Nucleus accumbens (tissue), 56 donors: ENCODE data around the gene BANF1.

Experiments used
- DNase-seq, 56 donors: peaks; one replicate each; lab custom pipeline; 2025; lab: John Stamatoyannopoulos, UW

BANF1 gene

DNA sequence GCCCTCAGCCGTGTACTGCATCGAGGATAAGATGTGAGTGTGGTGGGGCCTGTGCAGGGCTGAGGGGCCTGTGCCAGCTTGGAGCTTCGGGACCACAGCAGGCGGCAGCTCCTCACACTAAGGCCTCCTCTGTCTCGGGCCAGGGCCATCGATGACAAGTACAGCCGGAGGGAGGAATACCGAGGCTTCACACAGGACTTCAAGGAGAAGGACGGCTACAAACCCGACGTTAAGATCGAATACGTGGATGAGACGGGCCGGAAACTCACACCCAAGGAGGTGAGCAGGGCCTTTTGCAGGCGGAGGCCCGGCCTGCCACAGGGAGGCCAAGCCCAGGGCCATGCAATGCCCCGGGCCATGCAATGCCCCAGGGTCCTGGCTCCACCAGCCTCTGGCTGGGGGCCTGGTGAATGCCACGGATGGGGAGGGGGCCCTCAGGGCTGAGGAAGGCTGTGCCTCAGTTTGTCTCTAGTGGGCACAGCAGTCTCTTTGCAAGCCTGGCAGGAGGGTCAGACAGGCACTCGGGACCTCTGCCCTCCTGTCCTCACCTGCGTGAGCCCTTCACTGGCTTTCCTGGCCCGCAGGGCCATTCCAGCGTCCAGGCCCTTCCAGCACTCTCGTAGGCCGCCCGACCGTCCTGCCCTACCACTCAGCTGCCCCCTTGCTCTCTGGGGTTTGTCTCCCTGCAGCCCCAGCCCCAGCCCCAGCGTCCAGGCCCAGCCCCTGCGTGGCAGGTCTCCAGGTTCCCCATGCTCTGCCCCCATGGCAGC lies 24.5 kb upstream of the BANF1 start:
- DNase-seq: no peak

DNA sequence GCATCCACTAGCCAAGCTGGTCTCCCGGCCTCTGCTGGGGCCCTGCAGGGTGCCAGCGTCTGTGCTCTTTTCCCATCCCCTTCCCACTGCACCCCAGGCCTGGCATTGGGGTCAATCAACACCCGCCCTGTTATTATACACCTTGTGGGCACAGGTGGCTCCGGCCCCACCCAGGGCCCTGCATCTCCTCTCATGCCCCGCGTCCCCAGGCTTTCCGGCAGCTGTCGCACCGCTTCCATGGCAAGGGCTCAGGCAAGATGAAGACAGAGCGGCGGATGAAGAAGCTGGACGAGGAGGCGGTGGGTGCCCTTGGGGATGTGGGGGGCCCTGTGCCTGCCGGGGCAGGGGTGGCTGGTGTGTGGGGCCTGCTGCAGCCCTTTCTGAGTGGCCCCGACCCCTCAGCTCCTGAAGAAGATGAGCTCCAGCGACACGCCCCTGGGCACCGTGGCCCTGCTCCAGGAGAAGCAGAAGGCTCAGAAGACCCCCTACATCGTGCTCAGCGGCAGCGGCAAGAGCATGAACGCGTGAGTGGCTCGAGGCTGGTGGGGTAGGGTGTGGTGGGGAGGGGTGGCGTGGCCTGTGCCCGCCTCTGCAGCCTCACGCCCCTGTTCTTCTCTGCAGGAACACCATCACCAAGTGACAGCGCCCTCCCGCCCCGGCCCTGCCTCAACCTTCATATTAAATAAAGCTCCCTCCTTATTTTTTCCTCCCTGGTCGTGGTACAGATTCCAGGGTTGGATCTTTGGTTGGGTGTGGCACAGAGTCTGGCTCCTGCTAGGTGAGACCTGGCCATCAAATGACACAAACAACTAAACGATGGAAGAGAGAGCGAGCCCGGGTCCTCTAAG lies 23.7 kb upstream of the BANF1 start:
- no peak for DNase-seq

DNA sequence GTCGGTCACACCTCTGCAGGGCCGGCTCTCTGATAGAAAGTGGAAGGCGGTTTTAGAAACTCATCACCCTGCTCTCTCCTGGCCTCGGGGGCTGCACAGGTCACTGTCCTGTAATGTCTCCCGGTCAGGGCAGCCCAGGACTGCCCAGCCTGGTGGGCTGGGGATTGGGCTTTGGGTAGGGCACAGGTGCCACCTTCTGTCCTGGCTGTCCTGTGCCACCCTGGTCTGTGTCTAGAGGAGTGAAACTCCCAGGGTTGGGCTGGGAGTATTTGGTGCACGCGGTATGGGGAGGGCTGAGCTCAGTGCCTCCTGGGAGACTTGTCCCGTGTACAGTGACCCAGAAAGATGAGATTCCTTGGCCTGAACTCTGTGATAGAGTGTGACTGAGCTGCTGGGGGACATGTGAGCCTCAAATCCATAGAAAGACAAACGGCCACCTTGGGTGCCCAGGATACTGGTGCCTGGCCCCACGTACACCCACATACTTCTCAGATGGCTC lies 23.0 kb upstream of the BANF1 start:
- no peak for DNase-seq

DNA sequence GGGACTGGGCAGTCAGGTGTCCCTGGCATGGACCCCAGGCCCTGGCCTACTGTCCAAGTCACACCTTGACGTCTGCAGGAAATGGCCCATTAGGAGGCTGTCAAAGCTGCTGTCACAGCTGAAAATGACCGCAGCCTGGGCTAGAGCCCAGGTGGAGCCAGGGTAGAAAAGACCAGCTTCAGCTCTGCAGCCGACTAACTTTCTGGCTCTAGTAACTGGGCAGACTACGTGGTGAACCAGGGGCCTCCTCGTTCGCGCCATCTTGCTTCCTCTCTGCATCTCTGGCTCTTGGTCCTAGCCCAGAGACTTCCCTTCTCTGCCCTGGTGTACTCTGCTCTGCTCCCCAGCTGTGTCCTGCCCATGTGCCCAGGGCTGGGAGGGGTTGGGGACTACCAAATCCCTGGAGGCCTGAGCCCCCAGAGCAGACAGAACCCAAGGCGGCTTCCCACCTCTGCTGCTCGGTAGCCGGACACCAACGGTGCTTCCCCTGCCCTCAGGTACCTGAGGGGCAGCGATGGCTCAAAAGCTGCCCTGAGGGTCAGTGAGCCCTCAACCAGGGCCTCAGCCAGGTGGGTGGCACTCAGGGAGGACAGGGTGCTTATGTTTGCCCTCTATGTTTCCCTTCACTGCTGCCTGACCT lies 21.1 kb upstream of the BANF1 start:
- DNase-seq: no peak

DNA sequence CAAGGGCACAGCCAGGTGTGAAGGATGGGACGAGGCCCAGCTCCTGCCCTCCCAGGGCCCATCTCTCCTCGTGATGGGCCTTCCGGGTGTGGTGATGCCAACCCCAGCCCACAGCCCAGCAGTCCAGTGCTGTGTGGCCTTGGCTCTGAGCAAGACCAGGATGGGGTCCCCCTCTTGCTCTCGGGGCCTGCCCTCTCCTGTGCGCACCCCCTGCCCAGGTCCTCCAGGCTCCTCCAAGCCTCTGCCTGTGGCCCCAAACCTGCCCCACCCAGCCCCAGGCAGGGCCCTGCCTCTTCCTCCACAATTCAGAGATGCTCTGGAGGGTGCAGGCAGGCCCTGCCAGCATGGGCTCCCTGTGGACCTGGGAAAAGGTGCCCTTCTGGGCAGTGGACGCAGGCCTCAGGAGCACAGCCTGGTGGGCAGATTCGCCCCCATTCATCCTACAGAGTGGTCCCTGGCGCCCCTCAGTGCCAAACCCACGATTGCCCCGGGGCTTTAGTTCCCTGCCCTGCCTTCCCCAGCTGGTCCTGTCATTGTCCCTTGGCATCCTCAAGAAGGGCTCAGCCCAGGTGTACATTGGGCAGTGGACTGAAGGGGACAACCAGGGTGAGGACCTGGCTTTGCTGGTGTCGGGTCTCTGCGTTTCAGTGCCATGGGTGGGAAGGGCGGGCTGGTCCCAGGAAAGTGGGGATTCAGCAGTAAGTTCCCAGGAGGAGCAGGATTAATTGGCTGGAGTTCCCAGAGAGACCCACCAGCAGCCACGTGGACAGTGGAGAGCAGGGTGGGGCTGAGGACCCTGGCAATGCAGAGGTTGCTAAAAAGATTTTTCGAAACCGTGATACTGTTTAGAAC lies 20.1 kb upstream of the BANF1 start:
- peak in 1 of 56 donors; percentile 9 for DNase-seq

DNA sequence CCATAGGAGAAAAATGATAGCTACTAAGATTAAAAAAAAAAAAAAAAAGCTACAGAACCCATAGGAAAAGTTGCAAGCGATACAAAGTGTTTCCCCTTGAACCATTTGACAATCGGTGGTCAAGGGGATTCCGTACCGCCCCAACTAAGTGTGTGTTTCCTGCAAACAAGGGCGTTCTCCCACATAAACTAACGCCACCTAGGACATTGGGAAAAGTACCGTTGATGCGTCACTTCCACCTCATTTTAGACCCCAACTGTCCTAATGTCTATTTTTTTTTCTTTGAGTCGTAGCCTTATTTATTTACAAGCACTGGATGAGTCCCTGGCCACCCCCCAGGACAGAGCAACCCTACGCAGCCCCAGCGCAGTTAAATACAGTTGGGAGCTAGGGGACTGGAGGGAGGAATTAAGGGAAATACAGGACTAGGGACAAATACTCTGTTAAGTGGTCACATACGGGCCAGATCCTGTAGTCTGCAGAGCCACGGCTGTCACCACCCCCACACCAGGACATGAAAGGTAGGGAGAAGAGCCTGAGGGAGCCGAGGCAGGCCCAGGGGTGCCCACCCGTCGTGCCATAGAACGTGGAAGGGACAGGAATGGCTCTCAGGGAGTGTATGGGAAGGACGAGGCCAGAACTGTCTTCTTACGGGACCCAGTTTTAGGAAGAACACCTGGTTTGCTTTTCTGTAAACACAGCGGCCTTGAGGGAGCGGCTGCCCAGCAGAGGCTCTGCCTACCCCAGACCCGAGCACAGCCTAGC lies 19.3 kb upstream of the BANF1 start:
- no peak for DNase-seq

DNA sequence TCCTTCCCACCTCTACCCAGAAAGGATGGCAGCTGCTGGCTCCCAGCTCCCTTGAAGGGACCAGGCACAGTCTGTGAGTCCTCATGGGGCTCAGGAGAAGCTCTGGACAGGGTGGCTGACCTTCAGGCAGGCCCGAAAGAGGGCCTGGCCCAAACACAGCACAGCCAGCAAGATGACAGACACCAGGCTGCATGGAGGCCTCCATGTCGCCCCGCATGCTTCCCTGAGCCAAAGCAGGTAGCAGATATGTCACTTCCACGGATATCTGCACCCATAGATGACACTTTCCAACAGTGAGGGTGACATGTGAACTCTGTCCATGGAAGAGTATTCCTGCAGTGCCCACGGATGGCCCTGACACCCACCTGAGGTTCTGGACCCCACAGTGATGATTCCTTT lies 18.7 kb upstream of the BANF1 start:
- DNase-seq: no peak

DNA sequence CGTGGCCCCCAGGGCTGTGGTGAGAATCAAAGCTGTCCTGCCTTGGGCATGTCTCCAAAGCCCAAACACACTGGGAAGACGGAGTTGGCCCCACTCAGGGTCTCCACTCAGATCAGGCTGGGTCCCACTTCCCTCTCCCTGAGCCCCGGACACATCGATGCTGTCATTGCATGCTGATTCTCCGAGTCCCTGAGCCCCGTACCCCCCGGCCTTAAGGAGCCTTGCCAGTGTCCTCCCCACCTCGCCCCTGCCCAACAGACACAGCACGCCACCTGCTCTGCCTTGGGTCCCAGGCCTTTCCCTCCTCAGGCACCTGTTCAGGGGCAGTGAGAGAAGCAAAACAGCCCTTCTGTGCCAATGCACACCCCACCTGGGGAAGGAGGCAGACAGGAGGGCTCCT lies 15.0 kb upstream of the BANF1 start:
- no peak for DNase-seq

DNA sequence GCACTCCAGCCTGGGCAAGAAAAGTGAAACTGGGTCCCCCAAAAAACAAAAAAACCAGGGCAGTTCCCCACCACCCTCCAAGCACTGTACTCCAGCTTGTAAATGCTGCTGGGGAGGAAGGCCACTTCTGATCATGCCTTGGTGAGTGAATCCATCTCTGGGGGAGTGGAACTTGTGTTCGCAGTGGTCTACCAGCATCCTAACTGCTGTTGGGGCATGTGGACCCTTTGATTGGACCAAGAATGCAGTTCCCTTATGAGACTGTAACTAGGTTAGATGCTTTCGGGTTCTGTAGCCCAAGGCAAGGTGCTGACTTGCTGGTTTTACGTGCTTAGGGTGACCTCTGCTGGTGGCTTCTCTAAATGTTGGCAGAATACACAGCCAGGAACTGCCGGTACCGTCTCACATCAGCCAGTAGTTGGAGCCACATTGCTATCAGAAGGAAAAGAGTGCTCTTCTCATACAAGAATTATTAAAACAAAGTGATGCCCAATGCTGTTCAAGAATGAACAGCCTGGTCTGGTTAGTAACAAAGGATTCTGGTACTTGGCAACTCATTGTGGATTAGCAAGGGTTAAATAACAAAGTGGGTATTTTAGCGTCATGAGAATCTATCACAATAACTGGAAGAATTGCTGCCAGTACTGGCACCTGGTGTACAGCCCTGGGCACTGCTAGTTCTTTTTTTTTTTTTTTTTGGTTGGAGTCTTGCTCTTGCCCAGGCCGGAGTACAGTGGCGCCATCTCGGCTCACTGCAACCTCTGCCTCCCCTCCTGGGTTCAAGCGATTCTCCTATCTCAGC lies 13.3 kb upstream of the BANF1 start:
- peak; percentile 16 to 95 (median 79) for DNase-seq

DNA sequence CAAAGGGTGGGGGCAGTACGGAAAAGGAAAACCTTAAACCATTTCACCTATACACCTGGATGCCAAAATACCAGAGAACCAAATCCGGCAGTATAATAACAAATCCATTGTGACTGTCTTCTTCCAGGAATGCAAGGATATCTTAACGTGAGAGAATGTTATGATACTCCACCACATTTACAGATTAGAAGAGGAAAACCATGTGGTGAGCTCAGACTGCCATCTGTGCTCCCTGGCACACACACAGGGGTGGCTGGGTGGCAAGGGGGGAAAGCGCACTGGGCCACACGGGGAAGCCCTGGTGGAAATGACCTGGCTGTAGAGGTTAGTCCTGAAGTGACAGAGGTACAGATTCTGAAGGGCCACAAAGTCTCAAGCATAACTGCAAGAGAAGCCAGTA lies 10.2 kb upstream of the BANF1 start:
- DNase-seq: no peak

DNA sequence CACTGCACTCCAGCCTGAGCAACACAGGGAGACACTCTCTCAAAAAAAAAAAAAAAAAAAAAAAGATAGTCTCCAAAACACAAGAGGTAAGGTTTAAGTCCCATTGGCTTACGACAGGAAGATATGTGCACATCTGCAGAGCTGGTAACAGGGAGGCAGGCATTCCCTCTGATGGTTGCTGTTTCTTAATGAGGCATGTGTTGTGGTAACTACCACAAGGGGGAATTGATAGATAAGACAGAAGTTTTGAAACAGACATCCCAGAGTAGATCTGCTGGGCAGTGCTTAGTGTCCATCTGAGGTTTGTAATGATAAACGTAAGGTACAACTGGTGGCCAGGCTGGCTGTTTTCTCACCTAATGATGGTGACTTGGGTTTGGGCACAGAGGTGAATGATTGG lies 5.0 kb upstream of the BANF1 start:
- no peak for DNase-seq

DNA sequence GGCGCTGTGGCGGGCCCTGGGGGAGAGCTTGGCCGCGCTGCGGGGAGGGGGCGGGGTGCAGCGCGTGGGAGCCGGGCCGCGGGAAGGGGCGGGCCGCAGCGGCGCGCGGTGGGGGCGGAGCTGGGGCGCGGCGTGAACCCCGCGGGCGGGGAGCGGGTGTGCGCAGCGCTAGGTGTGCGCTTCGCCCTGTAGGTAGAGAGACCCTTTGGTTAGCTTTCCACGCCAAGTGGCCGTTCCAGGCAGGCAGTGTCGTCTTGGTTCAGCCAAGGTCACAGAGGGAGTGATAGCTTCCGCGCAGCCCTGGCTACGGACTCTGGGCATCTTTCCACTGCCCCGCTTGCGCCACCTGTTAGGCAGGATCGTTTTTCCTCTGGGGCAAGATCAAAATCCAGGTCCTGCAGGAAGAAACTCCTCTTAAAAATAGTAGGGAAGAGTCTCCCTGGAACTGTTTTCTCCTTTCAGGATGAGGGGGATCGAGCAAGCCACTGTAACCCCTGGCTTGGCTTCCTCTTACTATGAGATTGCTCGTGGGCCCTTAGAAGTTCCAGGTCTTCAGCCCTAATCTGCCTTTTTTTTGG lies 434 bp downstream of the BANF1 start:
- DNase-seq: peak in 9 of 56 donors; percentile 52 to 80 (median 69)

DNA sequence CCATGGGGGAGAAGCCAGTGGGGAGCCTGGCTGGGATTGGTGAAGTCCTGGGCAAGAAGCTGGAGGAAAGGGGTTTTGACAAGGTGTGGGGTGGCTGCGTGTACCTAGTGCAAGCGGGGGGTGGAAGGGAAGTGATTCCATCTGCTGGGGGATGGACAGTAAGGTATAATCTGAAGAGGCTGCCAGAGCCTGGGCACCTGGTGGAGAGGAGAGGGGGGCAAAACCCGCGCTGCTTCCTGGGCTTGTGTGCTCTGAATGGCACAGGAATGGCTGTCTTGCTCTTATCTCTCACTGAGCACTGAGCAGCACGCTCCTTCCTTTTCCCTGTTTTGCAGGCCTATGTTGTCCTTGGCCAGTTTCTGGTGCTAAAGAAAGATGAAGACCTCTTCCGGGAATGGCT lies 988 bp downstream of the BANF1 start:
- DNase-seq: no peak

DNA sequence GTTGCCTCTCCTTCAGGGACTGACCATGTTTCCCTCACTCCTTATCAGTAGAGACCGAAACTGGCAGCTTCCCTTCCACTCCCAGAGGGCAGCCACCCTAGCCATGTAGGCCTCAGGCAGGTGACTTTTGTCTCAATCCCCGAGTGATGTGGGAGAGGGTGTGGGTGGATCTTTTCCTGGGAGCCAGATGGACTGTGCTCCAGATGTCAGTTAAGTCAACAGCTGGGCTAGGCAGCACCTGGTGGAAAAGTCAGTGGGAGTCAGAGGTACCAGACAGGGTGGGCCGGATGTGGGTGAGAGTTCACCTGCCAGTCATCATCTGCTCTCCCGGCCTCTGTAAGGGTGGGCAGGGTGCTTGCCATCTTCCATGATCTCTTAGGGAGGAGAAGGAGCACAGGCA lies 1.9 kb downstream of the BANF1 start:
- DNase-seq: no peak

DNA sequence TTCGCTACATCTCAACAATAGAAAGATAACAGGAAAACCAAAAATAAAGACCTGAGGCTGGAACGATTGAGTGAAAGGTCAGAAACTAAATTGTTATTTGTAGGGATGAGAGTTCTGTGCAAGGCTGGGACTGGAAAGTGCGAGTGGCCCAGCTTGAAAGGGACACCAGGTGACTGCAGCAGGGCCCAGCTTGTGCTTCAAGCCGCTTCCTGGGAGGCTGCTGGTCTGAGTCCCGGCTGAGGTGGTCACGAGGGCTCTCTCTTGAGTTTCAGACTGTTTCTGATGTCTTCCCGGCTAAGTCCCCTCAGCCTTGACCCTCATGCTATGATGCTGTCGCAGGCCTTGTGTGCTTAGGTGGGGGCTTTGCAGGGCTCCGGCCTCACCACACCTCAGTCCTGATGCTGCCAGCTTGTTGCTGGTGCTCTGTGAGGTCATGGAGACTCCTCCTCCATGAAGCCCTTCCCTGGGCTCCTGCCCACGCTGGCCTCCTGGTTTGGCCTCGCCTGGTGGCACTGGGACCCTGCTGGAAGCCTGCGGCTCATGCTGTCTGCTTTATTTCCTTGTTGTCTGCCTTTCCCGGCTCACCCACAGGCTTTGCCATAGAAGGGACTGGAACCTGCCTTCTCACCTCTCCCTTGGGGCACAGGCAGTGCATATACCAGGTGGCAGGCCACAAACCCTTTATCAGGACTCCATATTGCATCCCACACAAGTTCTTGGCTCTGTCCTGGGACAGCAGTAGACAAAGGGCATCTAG lies 4.0 kb downstream of the BANF1 start:
- DNase-seq: no peak

DNA sequence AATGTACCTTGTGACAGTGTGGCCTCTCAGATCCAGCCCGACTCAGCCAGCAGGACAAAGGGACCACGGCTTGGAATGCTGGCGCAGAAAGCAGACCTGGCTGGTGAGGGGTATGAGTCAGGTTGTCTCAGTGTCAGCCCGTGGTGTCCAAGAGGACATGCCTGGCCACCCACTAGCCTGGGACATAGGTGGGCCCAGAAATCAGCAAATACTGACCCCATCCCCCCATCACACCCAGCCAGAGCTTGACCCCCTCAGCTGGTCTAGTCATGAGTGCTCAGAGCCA lies 4.5 kb downstream of the BANF1 start:
- no peak for DNase-seq

DNA sequence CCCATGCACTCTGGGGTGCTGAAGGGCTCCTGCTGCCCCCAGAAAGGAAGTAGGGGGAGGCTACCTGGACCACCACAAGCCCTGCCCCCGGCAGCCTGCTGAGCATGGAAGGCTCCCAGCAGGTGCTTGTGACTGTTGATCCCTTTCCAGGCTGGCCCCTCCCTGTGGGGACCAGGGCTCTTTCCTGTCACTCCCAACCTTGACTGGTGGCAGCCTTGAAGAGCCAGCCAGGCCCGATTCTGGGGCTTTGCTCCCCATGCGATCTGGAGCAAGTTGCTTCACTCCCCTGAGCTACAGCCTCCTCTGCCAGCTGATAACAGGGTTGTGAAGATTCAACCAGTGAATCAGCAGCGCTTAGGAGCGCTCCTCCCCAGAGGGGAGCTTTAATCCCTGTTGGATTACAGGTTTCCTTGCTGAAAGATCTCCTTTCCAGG lies 4.9 kb downstream of the BANF1 start:
- DNase-seq: no peak

DNA sequence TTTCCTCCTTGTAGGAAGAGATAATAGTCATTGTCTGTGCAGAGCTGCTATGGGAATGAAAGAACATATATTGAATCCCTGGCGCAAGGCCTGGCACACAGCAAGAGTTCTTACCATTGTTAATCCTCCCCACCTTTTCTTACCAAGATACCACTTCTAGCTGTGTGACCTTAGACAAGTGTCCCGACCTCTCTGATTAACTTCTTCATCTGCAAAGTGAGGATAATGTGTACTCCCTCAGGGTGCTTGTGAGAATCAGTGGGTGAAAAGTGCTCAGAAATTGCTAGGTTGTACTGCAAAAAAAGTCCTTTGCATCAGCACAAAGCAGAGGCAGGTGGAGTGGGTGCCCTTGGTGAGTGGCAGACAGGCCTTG lies 5.8 kb downstream of the BANF1 start:
- DNase-seq: no peak
